ENCODE results near the gene GALNT2. TPM values are rescaled to one million over a fixed set of nuclear protein-coding genes. Genes with fewer than 3 reads are reported as not detected.

The GALNT2 gene
- total RNA-seq, 1 donor from 2014 or later: 144 TPM

DNA sequence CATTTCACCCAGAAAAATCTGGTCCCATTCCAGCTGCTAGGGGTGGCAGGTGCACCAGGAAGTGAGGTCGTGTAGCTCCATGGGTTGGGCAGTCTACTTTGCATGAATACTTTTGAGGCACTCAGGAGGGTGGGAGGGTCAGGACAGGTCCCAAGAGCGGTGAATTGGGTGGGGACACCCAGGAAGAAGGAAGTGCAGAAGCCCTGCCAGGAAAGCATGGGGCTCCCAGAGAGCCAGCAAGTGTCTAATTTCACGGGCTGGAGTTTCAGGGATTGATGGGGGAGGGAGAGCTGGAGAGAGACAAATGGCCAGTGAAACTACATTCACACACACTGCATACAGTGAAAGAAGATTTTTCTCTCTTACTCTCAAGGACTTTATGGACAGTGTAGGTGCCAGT lies 137.8 kb downstream of the GALNT2 start:
- DNase-seq (ENCODE audit: low spot score): no peak

DNA sequence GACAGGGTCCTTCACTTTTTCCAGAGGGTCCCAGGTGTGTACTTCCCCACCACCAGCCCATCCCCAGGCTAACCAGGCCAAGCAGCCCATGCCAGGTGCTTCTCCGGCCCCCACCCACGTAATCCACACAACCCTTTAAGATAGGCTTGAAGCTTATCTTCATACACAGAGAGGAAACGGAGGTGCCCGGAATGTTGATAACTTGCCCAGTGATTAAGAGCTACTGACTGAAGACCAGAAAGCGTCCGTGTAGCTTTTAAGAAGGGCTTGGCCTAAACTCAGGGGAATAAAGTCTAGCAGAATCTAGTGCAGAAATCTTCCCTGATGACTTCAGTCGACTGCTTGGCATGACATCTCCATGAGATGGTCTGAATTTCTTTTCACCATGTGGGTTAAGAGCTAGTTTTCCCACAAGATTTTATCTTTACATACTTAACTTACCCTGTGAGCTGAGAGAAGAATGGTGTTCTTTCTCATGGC lies 138.7 kb downstream of the GALNT2 start:
- no peak for DNase-seq (ENCODE audit: low spot score)

DNA sequence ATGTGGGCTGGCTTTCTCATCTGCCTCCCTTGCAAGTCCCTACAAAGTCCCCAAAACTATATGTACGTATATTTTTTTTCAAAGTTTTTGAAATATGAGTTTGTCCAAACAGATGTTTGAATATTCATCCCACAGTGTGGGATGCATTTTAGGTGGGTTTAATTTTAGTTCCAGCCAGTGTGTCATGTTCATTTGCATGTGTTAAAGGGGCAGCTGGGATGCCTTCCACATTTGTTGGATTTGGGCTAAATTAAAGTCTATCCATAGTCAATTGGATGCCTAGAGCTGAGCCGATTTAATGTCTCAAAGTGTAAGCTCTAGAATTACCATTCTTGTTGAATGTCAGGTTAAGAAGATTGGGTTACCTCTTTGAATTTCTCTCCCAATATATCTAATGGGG lies 139.2 kb downstream of the GALNT2 start:
- DNase-seq (ENCODE audit: low spot score): no peak

DNA sequence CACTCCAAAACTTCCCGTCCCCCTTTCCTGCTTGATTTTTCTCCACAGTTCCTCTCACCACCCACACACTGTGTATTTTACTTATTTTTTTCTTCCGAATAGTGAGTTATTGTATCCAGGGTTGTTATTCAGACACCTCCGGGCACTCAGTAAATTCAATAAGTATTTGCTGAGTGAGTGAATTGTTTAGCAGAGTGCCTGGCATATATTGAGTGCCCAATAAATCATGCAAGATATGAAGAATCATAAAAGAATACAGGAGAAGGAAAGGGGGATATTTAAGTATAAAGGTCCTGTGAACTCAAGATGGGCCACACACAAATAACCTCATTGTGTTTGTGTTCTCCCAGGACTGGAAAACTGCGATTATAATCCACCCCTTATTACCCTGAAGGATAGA lies 139.9 kb downstream of the GALNT2 start:
- DNase-seq (ENCODE audit: low spot score): no peak

DNA sequence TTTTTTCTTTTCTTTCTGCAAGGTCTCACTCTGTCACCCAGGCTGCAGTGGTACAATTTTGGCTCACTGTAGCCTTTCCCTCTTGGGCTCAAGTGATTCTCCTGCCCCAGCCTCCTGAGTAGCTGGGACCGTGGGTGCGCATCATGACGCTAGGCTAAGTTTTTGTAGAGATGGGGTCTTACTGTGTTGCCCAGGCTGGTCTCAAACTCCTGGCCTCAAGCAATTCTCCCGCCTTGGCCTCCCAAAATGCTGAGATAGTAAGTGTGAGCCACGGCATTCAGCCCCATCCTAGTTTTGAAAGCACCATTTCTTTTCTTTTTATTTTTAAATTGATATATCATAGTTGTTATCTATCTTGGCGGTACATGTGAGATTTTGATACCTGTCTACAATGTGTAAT lies 140.6 kb downstream of the GALNT2 start:
- no peak for DNase-seq (ENCODE audit: low spot score)

DNA sequence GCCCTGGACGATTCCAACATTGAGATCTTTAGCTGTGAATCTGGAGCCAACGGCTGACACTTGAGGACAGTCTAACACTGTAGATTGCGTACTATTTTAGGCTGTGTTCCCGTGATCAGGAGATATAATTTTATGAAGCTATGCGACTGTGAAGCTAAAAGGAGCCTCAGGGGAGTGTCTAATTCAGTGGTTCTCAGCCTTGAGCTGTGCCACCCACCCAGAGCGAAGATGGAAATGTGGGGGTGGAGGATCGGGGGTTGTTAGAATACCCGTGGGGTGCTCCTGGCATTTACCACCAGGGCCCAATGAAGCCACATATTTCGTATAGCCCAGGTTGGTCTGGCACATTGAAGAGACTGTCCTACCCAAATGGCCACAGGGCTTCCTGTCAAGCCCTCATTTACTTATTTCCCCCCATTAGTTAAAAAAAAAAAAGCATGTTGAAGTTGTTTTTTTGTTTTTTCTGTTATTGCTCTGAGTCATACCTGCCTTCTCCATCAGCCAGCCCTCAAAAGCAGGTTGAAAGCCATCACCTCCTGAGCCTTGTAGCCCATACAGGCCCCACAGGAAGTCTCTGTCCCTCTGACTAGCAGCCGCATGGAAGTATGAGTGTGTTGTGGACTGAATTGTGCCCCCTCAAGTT lies 141.7 kb downstream of the GALNT2 start:
- DNase-seq (ENCODE audit: low spot score): no peak

DNA sequence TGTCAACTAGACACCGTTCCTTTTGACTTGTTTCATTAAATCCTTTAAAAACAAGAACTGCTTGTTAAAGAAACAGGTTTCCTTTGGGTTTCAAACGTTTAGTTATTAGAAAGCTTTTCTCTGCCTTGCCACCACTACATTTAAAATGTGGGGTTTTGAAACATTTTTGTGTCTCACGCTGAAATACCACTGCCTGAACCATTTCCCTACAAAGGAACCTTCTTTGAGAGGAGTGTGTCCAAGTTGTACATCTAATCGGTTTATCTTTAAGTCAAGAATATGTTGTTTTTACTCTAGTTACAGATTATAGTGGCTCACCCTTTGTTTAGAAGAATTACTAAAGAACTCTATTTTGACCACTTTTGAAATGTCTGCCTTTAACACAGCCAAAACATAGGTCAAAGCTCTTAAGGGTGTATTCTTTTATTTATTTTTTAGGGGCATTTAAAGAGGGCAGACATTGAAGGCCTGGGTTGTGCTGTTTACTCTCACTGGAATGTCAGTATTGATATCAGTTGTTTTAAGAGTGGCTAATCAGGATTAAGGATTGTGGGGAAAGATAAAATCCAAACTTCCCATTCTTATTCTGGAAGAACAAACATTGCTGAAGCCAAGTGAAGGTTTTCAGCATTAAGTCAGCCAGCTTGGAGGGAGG lies 143.4 kb downstream of the GALNT2 start:
- DNase-seq (ENCODE audit: low spot score): no peak

DNA sequence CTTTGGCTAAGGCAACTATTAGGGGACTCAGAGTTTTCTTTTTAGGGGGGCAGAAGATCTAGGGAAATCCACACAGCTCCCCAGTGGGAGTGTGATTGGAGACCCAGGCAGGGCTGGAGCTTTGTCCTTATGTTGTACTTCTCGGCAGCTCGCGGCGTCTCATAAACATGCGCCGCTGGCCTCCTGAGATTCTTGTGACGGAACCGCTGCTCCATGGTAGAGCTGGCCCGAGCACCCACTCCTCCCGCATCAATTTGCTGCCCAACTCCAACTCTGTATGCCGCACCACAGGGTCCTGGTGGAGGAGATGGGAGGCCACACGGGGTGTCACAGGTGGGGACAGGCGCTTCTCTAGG lies 143.9 kb downstream of the GALNT2 start:
- DNase-seq (ENCODE audit: low spot score): no peak

DNA sequence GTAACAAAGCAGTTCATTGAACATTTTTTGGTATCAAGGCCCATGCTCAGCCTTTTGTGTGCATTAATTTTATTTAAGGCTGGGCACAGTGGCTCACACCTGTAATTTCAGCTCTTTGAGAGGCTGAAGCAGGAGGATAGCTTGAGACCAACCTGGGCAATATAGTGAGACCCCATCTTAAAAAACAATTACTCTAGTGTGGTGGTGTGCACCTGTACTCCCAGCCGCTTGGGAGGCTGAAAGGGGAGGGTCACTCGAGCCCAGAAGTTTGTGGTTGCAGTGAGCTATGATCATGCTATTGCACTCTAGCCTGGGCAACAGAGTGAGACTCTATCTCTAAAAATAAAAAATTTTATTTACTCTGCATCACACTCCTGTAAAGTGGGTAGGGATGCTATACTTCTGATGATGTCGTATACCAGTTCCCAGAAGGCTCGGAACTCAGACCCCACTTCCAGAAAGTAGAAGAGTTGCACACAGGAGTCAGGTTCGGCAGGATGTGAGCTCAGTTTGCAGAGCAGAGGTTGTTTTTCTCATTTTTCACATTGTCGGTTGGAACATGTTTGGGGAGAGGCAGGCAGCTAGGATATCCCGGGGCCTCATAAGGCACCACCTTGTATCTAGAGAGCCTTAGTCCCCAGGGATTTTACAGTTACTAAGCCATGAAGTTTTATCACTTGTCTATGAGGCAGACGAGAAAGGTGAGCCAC lies 144.6 kb downstream of the GALNT2 start:
- DNase-seq (ENCODE audit: low spot score): no peak

DNA sequence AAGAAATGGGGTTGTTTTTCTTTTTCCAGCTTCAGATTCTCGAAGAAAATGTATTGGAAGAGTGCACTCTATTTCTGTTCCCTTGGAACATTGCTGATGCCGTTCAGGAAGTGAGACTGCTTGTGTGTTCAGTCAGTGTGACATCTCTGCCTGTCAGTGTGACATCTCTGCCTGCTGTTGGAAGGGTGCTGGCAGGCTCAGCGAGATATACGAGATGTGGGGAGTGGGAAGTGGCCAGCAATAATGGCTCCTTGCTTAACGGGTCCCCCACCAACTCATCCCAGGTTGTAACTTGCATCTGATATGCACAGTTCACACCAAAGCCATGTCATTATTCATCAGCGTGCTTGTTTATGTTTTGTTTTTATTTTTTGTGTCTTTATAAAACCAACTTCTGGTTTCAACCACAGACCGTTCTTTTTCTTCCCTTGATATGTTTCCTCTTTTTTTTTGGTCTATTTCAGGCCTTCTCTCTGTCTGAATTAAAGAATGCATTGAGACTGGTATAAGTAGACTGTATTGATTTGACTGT lies 145.4 kb downstream of the GALNT2 start:
- no peak for DNase-seq (ENCODE audit: low spot score)

DNA sequence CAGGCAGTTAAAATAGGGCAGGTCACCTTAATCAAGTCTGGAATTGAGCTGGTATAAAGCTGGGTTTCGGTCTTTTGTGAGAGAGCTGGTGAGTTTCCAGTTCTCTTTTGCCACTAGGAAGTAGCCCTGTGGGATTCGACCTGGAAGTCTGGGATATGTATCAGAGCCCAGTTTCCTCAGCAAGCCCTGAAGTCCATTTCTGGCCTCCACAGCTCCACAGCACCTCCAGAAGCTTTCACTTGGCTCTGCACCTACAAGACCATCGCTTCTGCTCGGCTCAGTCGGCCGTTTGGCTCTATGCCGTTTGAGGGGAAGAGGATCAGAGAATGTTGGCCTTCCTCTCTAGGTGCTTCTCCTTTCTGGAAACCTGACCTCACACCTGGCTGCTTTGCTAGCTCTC lies 148.0 kb downstream of the GALNT2 start:
- no peak for DNase-seq (ENCODE audit: low spot score)

DNA sequence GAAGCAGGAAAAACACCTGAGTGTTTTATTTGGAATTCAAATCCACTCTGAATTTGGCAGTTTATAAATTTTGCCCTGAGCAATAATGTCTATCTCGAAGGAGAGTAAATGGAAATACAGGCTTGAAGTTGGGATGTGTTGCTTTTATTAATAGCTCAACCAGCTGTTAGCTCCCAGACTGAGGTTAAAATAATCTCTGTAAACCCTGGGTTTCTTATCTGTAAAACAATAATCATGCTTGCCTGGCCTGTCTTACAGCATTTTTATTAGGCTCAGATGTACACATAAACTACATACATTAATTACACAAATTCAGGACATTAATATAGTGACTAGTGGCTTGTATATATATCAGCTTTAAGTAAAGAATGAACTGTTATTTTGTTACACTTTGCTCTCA lies 148.5 kb downstream of the GALNT2 start:
- no peak for DNase-seq (ENCODE audit: low spot score)

DNA sequence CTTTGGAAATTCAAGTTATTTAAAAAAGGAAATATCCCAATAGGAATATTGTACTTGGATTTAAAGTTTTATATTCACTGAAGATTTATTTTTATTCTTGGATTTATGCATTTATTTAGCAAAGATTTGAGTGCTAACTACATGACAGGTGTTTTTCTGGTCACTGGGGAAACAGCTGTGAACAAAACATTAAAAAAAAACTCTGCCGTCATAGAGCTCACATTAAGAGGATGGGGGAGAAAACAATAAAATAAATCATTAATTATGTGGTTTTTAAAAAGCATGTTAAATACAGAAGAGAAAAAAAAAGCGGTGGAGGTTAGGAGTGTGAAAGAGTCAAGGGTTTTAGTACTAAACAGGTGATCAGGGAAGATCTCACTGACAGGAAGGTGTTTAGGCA lies 149.9 kb downstream of the GALNT2 start:
- DNase-seq (ENCODE audit: low spot score): no peak

DNA sequence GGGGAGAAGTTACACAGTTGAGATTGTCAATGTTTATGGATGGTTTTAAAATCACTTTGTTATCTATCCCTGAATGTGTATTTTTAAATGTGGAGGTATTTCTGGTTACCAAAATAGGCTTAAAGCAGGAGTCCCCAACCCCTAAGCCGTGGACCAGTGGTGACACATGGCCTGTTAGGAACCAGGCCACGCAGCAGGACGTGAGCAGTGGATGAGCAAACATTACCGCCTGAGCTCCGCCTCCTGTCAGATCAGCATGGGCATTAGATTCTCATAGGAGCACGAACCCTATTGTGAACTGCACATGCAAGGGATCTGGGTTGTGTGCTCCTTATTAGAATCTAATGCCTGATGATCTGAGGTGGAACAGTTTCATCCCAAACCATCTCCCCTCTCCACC lies 151.6 kb downstream of the GALNT2 start:
- DNase-seq (ENCODE audit: low spot score): no peak

DNA sequence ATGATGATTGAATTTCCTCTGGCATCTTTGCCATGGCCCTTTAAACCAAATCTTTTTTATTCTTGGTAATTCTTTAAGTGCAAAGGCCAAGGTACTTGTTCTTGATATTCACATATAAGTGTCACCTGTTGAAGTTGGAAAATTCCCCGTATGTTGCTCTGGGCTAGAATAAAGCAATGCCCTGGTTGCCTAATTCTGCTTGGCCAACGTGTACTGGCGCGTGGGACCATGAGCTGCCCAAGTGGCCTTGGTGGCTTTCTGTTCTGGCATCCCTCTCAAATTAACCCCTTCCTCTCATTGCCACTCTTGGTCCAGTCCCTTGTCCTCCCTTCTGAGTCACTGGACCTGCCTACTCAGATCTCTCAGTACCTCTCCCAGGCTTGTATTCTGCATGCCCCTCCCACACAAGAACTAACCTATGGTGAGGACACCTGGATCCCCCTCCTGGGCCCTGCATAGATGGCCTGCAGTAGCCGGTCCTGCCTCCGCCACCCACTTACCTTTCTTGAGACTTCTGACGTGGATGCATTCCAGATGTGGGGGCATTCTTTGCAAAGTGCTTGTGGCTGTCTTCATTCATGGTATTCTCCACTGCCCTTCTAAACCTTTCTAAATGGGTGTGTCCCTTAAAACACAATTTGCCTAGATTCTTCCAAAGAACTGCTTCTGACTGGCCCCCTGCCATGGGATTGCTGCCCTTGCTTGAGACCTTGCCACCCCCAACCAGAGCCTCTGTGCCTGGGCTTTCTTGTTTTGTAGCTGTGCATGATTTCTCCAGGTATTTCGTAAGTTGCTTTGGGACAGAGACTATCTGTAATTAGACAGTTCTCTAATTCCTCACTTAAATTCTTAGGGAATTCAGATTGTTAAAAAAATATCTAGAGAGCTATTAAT lies 152.4 kb downstream of the GALNT2 start:
- no peak for DNase-seq (ENCODE audit: low spot score)

DNA sequence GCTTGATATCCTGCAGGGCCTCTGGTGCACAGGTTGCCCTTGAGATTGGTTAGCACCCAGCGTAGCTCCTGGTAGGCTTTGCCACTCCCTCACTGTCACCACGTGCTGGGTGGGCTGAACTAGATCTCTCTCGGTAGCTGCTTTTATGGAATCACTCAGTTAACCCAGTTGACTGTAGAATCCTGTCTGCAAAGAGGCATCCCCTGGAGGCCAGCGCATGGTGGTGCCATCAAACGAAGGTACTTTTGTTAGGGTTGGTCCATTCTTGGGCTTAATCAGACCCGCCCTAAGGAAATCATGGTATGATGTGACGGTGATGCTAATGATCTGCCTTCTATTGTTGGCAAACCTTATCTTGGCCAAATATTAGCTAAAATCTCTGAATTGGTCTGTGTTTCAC lies 153.4 kb downstream of the GALNT2 start:
- no peak for DNase-seq (ENCODE audit: low spot score)

DNA sequence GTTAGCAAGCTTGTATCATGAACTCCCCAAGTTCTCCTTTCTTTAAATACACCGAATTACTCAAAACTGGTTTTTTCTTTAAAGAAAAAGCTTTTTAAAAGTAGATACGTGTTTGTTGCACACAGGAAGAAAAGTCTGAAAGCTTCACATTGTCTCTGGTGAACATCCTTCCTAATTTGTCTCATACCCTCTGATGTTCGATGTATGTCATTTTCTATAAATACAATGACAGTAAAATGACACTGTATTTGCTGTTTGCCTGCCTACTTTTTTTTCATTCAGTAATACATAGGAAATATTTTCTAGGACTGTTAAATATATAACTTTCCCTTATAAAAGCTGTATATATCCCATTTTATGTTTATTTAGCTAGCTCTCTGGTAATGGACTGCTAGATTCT lies 153.9 kb downstream of the GALNT2 start:
- no peak for DNase-seq (ENCODE audit: low spot score)

DNA sequence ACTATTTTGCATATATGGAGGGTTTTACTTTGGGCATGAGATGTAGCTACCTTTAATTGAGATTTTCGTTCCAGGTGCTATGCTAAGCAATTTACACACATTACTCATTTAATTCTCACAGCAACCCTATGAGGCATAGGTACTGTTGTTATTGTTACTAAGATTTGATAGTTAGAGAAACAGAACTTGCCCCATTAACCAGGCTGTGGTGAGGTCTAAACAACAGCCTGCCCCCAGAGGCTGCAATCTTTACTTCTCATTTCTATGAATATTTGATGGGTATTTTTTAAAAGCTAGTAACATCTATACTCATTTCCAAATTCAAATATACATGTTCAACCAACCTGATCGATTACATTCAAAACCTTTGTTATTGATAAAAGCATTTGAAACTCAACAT lies 155.6 kb downstream of the GALNT2 start:
- DNase-seq (ENCODE audit: low spot score): no peak

DNA sequence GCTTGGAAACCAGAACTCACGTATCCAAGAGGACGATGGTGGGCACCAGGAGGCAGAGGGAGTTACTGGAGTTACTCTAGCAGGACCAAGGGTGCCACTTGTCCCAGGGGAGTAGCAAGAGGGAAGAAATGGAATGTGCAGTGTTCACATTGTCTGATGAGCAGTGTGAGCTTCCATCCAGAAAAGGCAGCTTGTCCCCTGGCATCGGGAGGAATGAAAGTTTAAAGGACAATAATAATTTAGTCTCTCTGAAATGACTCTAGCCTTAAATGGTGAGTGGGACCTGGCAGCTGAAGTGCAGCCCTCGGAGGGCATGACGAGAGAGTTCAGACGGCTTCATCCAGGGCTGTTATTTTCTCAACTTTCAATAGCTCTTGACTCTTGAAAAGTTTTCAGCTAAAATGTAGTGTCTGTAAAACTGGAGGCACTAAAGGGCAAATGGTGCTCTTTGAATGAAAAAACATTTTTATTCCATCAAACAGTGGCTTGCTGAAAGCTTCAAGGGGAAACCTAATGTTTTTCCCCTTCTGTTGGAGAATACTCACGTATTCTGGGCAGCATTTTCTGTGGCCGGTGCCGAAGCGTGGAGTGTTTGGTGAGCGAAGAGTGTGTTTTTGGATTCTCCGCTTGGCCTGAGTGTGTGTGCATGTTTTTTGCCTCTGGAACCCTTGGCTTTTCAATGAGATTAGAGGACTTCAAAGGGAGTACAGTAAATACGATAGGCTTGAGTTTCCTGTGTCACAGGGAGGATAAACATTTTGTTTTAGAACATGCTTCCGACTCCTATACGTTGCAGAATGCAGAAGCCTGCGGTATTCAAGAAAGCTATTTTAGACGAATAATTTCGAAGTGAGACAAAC lies 157.3 kb downstream of the GALNT2 start:
- DNase-seq (ENCODE audit: low spot score): no peak

DNA sequence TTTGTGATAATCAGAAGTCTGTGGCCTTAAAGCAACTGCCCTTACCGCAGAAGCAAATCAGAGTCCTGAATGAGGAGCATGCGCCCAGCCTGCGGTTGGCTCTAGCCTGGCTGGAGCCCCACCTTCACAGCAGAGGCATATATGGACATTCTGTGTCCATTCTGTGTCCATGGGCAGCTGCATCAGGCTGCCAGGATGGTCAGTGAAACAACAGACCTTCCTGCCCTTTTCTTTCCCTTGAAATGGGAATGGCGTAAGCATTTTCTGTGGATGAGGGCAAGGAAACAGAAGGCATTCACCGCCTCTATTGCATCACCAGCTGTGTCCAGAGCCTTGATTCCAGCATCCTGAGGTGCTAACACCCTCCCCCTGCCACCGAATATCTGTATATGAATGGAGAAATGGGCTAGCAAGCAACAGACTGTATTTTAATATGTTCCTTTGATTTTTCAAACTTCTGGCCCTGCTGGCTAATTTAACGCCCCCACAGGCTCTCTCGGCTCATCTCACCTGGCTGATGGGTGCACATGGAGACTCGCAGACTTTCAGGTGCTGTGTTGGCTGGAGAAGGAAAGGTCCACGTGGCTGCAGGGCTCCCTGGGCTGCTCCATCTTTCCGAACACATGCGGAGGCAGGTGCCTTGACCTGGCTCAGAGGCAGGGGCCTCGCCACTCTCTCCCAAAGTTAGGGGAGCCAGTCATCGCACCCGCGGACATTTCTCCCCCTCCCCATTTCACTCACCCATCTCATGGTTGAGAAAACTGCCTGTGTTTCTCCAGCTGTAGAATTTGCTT lies 159.2 kb downstream of the GALNT2 start:
- no peak for DNase-seq (ENCODE audit: low spot score)

Measured in mesenteric fat pad (tissue), 1 donor.